SK-N-MC (cell line): ENCODE results near the gene AOAH.

Experiments used
- EZH2 ChIP-seq: fragments of 200-600 bp; sonication (generic); IDR thresholded peaks from one replicate; pipeline ENCODE4 v1.6.1; 2017; ENCODE audit warnings: antibody characterized with exemption
- POLR2AphosphoS5 ChIP-seq: IDR thresholded peaks from 2 replicates; pipeline ENCODE4 v1.6.1; 2012; ENCODE audit warnings: mild to moderate bottlenecking, low read depth, low read length, borderline replicate concordance

DNA sequence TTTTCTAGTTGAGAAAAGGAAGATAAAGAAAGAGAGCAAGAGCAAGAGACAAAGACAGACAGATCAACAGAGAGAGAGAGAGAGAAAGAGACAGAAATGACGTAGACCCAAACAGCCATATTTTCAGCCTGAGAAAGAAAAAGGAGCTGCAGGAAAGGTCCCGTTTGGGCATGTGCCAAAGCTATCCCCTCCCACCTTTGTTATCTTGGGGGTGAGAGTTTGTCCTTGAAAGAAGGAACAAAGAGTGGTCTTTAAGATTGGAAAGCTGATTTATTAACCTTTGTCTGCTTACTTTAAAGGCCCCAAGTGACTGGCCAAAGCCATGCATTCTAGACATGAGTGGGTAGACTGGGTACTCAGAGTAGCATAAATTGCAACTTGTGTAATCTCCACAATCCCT lies 98.2 kb downstream of the AOAH start:
- no peak for TF ChIP-seq POLR2AphosphoS5
- TF ChIP-seq EZH2: no peak
